Adrenal gland (tissue), 12 donors: ENCODE results near the gene FABP1. TPM values are rescaled to one million over a fixed set of nuclear protein-coding genes. Genes with fewer than 3 reads are reported as not detected.

Source experiments
- DNase-seq, 7 donors: peaks; one replicate each; pipeline ENCODE4 v3.0.0-alpha.2; 2019 to 2020
- H3K27ac ChIP-seq, 5 donors: fragments of 200-600 bp; sonication (generic) in 4 of 5; 1 replicate in 3 of 5; 2 replicates in 2 of 5; pipeline versions ENCODE4 v1.5.1 to v1.8.0; 2016 to 2020; ENCODE audit warnings: mild to moderate bottlenecking in 1 of 5
- H3K27me3 ChIP-seq: fragments of 200-600 bp; 2 replicates; pipeline ENCODE4 v1.8.0; 2021
- H3K36me3 ChIP-seq, 2 donors: fragments of 200-600 bp; replicated peaks in 1 of 2; 1 replicate in 1 of 2; 2 replicates in 1 of 2; pipeline versions ENCODE4 v1.5.1 to v1.8.0; 2018 to 2022
- H3K4me1 ChIP-seq, 2 donors: fragments of 200-600 bp; replicated peaks in 1 of 2; 1 replicate in 1 of 2; 2 replicates in 1 of 2; pipeline versions ENCODE4 v1.5.1 to v1.8.0; 2018 to 2021
- H3K4me3 ChIP-seq, 4 donors: fragments of 200-600 bp; sonication (generic) in 3 of 4; one replicate each; pipeline ENCODE4 v1.5.1; 2016 to 2018
- H3K9me3 ChIP-seq, 3 donors: fragments of 200-600 bp; sonication (generic) in 1 of 3; replicated peaks in 1 of 3; 1 replicate in 2 of 3; 2 replicates in 1 of 3; pipeline versions ENCODE4 v1.5.1 to v1.8.0; 2016 to 2021
- CTCF ChIP-seq, 6 experiments: fragments of 450-650 bp in 4 of 6; fragments of 200-600 bp in 2 of 6; sonication (generic) in 1 of 6; IDR thresholded peaks; 1 replicate in 5 of 6; 2 replicates in 1 of 6; pipeline versions ENCODE4 v1.5.1 to v1.8.0; 2016 to 2021; ENCODE audit warnings: antibody characterized with exemption in 6 of 6, mild to moderate bottlenecking in 2 of 6, moderate library complexity in 1 of 6
- POLR2A ChIP-seq, 2 donors: fragments of 450-650 bp; IDR thresholded peaks; one replicate each; pipeline ENCODE4 v1.6.1; 2017; ENCODE audit warnings: antibody characterized with exemption in 2 of 2, mild to moderate bottlenecking in 2 of 2, moderate library complexity in 1 of 2
- WGBS, 4 donors: extraction: QIAGEN DNeasy Blood & Tissue Kit in 2 of 4; methylation state at CpG; one replicate each; pipeline versions ENCODE4 v1.1.5 to v1.1.7; 2013 to 2017; 5-methylcytosine and 5-hydroxymethylcytosine counted together
- intact Hi-C, 2 donors: fragments of 100-400 bp; cut with DNase I; formaldehyde crosslinking; loops; one replicate each; pipeline versions ENCODE4 v1.14.1 to v1.15.0; 2022 to 2023
- polyA plus RNA-seq, 3 donors: library from polyadenylated mRNA; stranded (reverse); fragments of 200-250 nt in 2 of 3; fragments of 350-450 nt in 1 of 3; fragmentation: Illumina TruSeq in 1 of 3; extraction: RNeasy Lipid Tissue Mini Kit (QIAGEN cat#74804) in 1 of 3; gene quantifications; one replicate each; pipeline ENCODE4 v1.2.3, GENCODE V29; 2013 to 2014
- total RNA-seq, 9 donors: library from RNA; depleted of rRNA in 4 of 9; stranded (reverse); fragments of >200 nt in 4 of 9; fragments of 120-200 nt in 1 of 9; fragmentation: NEBNext Ultra II Directional in 1 of 9; extraction: Animal tissue kit (Norgen Biotek cat#: 25700) in 1 of 9; gene quantifications; one replicate each; pipeline versions ENCODE4 v1.1.0 to v1.2.4, GENCODE V29; 2013 to 2023
- donor health status: healthy with polysubstance abuse.
- donor health status: Bipolar disorder and iron deficiency.
- donor health status: DM: yes; HTN: yes; CAD: no.
- donor health status: DM: no; HTN: no; CAD: no.
- donor health status: DM: no; HTN: no; CAD: no.
- donor health status: DM: yes; HTN: yes; CAD: no.

Gene FABP1
- total and polyA plus RNA-seq, 12 donors = 0.43 to 4.9 (median 1.0) TPM; not detected in 7

- intact Hi-C loops = no loop called here
- TF ChIP-seq POLR2A (IDR thresholded peaks at IDR 0.05) = no peak
- TF ChIP-seq CTCF (IDR thresholded peaks at IDR 0.05) = no peak
- no peak overlapping the region for H3K4me3 ChIP-seq
- peaks cover 5% of the 10 kb centered on the region for H3K27me3 ChIP-seq
- no peaks in the 10 kb centered on the region for H3K4me1 ChIP-seq
- 17 to 40% (median 23%) methylated on average over 1 of the region's 1 CpG for WGBS, 4 donors
- no peak overlapping the region for H3K27ac ChIP-seq
- no peaks in the 10 kb centered on the region for H3K9me3 ChIP-seq
- DNase-seq = no peak
- no peaks in the 10 kb centered on the region for H3K36me3 ChIP-seq
These were observed 299 bp downstream of the FABP1 start for GRCh38 chr2:88127638-88127887.

- no peak for TF ChIP-seq CTCF (IDR thresholded peaks at IDR 0.05)
- no peak for TF ChIP-seq POLR2A (IDR thresholded peaks at IDR 0.05)
- Histone ChIP-seq H3K27me3 (peaks cover 5% of the 10 kb centered on the region), H3K9me3 (no peaks in the 10 kb centered on the region), H3K36me3 (no peaks in the 10 kb centered on the region), H3K4me1 (no peaks in the 10 kb centered on the region), H3K27ac (no peak overlapping the region), H3K4me3 (no peak overlapping the region)
- intact Hi-C loops = no loop called here
- no peak for DNase-seq
- 73 to 85% (median 83%) methylated on average over 3 of the region's 3 CpGs for WGBS, 4 donors
These were observed 857 bp downstream of the FABP1 start for GRCh38 chr2:88126772-88127637.

GRCh38 chr2:88125924-88126771 lies 1.7 kb downstream of the FABP1 start:
- no peak overlapping the region for H3K27ac ChIP-seq
- no peak for DNase-seq
- H3K9me3 ChIP-seq = no peaks in the 10 kb centered on the region
- intact Hi-C loops = no loop called here
- WGBS, 4 donors = 82 to 87% (median 83%) methylated on average over 11 of the region's 11 CpGs
- TF ChIP-seq CTCF (IDR thresholded peaks at IDR 0.05) (no peak), POLR2A (IDR thresholded peaks at IDR 0.05) (no peak)
- H3K4me3 ChIP-seq = no peak overlapping the region
- H3K27me3 ChIP-seq = peaks cover 5% of the 10 kb centered on the region
- no peaks in the 10 kb centered on the region for H3K4me1 ChIP-seq
- H3K36me3 ChIP-seq = no peaks in the 10 kb centered on the region

- H3K4me1 ChIP-seq = no peaks in the 10 kb centered on the region
- no peaks in the 10 kb centered on the region for H3K36me3 ChIP-seq
- H3K27me3 ChIP-seq = peaks cover 5% of the 10 kb centered on the region
- no peak for TF ChIP-seq POLR2A (IDR thresholded peaks at IDR 0.05)
- no peak for TF ChIP-seq CTCF (IDR thresholded peaks at IDR 0.05)
- DNase-seq = no peak
- H3K27ac ChIP-seq = no peak overlapping the region
- 66 to 71% (median 69%) methylated on average over 3 of the region's 3 CpGs for WGBS, 4 donors
- no peaks in the 10 kb centered on the region for H3K9me3 ChIP-seq
- intact Hi-C loops = no loop called here
- H3K4me3 ChIP-seq = no peak overlapping the region
These were observed 2.4 kb downstream of the FABP1 start for GRCh38 chr2:88125344-88125923.
